Hindlimb muscle (tissue), 1 donor: ENCODE results near the gene DAGLA. TPM values are rescaled to one million over a fixed set of nuclear protein-coding genes. Genes with fewer than 3 reads are reported as not detected.
A peak's percentile ranks its signal among the peaks of the same experiment; 100 is the strongest.
"Not testable (repeated sequence)": the region's sequence is repeated elsewhere in the genome, so short reads cannot be mapped to it uniquely, and the experiment has no call there.

Source experiments
- DNase-seq: peaks from one replicate; pipeline ENCODE4 v3.0.0-alpha.2; 2013
- polyA plus RNA-seq: library from polyadenylated mRNA; unstranded; fragments of 120-200 nt; gene quantifications from one replicate; pipeline ENCODE4 v1.2.1, GENCODE V29; 2013; ENCODE audit not compliant: insufficient read length

DAGLA gene
- 8.2 TPM for polyA plus RNA-seq

DNA sequence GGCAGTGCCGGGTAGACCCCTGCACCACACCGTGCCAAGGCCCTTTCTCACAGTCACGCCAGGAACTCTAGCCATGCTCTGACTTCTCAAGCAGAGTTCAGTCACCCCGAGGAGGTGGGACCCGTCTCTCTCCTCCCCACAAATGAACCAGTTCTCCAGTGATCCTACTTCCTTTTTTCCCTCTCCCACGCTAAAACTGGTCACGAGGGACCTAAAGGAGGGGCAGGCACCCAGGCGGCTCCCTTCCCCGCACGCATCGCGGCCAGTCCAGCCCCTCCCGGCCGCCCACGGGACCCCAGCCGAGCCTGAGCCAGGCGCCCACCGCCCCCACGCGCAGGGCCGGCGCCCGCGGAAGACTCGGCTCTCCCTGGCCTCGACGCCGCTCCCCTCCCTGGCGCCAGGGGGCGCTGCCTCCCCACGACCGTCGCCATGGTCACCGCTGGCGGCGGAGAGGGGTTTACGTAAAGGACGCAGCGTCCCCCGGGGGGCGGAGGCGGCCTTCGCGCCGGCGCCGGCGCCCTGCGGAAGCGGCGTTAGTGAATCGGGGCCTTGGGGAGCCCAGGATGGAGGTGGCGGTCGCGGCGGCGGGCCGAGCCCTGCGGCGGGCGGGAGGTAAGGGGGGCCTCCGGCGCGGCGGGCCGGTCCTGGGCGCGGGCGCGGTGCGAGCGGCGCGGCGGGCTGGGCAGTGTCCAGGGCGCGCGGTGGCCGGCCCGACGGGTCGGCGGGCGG lies at the start of gene DAGLA:
Gene DAGLA (plus strand): TSS at position 499 of the 729 bp plus-strand sequence. CDS start 39,765 bp downstream, outside the sequence.
- DNase-seq: peak; percentile 83

- no peak for DNase-seq
Measured at GRCh38 chr11:61632096-61632495, 48.1 kb upstream of the DAGLA start.

DNA sequence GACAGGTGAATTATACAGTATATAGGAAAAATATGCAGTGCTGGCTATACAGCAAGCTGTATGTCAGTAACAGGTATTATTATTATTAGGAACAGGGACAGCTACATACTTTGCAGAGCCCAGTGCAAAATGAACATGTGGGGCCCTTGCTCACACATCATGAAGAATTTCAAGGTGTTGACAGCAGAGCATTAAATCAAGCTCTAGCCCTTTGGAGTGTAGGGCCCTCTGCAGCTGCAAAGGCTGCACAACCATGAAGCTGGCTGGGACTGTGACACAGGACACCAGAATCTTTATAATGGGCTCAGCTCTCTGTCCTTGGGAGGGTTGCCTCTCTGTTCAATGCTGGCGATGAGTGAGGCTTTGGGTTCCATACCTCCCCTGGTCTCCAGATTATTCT lies 44.9 kb upstream of the DAGLA start:
- no peak for DNase-seq

DNA sequence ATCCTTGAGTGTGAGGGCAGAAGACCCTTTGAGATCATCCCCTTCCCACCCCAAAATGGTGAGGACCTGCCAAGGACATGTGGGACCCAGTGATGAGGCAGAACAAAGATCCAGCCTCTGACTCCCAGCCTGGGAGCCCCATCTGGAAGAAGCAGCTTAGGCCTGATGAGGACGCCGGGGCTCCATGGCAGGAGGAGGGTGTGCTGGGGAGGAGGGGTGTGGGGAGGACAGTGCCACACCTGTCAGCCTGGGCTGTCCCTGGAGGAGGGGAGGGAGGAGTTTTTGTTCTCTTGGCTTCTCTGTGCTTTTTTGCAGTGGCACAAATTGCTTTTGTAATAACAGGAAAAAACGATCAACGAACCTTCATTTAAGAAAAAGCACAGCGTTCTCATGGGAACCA lies 44.4 kb upstream of the DAGLA start:
- no peak for DNase-seq

- no peak for DNase-seq
Measured at GRCh38 chr11:61636676-61637075, 43.5 kb upstream of the DAGLA start.

GRCh38 chr11:61637277-61637676 lies 42.9 kb upstream of the DAGLA start:
- no peak for DNase-seq

DNA sequence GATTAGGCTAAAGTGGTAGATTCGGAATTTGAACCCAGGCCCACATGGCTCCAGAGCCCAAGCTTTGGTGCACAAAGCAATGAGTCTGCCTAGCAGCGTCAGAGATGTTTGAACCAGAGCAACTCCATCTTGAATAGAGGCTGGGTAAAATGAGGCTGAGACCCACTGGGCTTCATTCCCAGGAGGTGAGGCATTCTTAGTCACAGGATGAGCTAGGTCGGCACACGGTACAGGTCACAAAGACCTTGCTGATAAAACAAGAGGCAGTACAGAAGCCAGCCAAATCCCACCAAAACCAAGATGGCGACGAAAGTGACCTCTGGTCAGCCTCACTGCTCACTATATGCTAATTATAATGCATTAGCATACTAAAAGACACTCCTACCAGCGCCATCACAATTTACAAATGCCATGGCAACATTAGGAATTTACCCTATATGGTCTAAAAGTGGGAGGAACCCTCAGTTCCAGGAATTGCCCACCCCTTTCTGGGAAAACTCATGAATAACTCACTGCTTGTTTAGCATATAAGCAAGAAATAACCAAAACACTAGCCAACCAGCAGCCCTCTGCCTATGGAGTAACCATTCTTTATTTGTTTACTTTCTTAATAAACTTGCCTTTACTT lies 40.3 kb upstream of the DAGLA start:
- DNase-seq: no peak

DNA sequence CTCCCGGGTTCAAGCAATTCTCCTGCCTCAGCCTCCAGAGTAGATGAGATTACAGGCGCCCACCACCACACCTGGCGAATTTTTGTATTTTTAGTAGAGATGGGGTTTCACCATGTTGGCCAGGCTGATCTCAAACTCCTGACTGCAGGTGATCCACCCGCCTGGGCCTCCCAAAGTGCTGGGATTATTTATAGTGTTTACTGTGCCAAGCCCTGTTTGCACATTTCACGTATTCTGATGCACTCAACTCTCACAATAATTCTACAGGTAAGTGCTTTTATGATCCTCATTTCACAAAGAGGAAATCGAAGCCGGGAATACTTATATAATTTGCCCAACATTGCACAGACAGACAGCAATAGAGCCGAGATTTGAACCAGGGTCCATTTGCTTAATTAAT lies 38.0 kb upstream of the DAGLA start:
- DNase-seq: no peak

- DNase-seq: no peak
Measured at GRCh38 chr11:61645179-61645868, 34.9 kb upstream of the DAGLA start.

GRCh38 chr11:61647529-61647928 lies 32.7 kb upstream of the DAGLA start:
- DNase-seq: no peak

GRCh38 chr11:61650781-61651571 lies 29.2 kb upstream of the DAGLA start:
- peak; percentile 57 for DNase-seq

- DNase-seq: no peak
Measured at GRCh38 chr11:61652135-61652534, 28.1 kb upstream of the DAGLA start.

DNA sequence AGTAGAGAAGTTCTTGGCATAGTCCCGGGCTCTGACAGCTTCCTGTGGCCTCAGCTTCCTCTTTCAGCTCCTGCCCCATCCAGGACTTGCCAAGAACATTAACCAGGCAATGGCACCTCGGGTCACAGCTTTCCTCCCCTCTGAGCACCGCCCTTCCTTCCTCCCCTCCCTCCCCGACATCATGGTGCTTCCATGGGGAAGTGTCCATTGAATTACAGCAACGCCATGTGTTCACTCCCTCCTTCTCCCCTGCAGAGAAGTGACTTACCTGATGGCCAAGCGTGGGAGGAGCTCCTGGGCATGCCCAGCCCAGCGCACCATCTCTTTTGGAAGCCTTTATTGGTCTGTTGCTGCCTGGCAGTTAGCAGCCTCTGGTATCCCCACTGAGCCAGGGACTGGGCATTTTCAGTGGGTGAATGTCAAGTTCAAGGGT lies 25.8 kb upstream of the DAGLA start:
- no peak for DNase-seq

DNA sequence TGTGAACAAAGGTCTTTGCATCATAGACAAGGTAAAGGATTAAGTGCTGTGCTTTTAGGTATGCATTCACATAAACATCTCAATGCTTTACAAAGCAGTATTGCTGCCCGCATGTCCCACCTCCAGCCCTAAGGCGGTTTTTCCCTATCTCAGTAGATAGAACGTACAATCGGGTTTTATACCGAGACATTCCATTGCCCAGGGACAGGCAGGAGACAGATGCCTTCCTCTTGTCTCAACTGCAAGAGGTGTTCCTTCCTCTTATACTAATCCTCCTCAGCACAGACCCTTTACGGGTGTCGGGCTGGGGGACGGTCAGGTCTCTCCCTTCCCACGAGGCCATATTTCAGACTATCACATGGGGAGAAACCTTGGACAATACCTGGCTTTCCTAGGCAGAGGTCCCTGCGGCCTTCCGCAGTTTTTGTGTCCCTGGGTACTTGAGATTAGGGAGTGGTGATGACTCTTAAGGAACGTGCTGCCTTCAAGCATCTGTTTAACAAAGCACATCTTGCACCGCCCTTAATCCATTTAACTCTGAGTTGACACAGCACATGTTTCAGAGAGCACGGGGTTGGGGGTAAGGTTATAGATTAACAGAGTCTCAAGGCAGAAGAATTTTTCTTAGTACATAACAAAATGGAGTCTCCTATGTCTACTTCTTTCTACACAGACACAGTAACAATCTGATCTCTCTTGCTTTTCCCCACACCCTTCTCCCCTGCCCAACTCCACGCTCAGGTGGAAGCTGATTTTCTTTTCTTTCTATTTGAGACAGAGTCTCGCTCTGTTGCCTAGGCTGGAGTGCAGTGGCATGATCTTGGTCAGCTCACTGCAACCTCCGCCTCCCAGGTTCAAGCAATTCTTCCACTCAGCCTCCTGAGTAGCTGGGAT lies 24.7 kb upstream of the DAGLA start:
- not testable (repeated sequence) for DNase-seq

DNA sequence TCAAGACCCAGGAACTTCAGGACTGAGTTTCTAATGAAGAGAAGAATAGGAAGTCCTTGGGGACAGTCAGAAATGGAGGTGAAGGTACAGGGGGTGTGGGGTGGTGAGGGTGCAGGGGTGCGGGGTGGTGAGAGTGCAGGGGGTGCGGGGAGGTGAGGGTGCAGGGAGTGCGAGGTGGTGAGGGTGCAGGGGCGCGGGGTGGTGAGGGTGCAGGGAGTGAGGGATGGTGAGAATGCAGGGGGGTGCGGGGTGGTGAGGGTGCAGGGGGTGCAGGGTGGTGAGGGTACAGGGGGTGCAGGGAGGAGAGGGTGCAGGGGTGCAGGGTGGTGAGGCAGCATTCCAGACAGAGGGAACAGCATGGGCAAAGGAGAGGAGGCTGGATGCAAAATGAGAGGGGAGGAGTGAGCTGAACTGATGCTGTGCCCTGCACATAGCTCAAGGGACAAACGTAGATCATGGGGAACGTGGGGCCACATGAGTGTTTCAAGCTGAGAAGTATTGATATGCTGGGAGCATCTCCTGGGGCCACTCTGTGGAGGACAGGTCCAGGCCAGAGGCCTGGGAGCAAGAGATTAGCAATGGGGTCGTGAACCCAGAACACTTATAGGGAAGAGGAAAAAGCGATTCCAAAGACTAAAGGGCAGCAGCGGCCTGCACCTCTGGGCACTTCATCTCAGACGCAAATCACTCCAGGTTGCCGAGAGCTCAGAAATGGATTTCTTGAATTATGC lies 23.7 kb upstream of the DAGLA start:
- no peak for DNase-seq

- DNase-seq: no peak
Measured at GRCh38 chr11:61657566-61658290, 22.5 kb upstream of the DAGLA start.

GRCh38 chr11:61659413-61660196 lies 20.6 kb upstream of the DAGLA start:
- DNase-seq: no peak

GRCh38 chr11:61660997-61661396 lies 19.2 kb upstream of the DAGLA start:
- DNase-seq: not testable (repeated sequence)

- DNase-seq: no peak
Measured at GRCh38 chr11:61666684-61667297, 13.4 kb upstream of the DAGLA start.
